GM06990 (cell line): Measurements from ENCODE around the gene CDS1.

Experiments
- DNase-seq: peaks from one replicate; pipeline ENCODE4 v3.0.0-alpha.2; 2011; ENCODE audit not compliant: insufficient read length; ENCODE audit errors: extremely low read depth
- H3K27me3 ChIP-seq: replicated peaks from 2 replicates; pipeline ENCODE4 v1.6.0; 2011; ENCODE audit warnings: low read length; ENCODE audit not compliant: control insufficient read depth, insufficient read depth
- H3K36me3 ChIP-seq: 2 replicates; pipeline ENCODE4 v1.5.1; 2011; ENCODE audit warnings: low read length; ENCODE audit not compliant: control insufficient read depth, insufficient read depth
- H3K4me3 ChIP-seq: replicated peaks from 2 replicates; pipeline ENCODE4 v1.5.1; 2011; ENCODE audit warnings: low read depth, mild to moderate bottlenecking, control low read depth, low read length
- TF ChIP-seq, protein P1 (sequence below): IDR thresholded peaks from 2 replicates; pipeline ENCODE4 v1.5.1; 2011; ENCODE audit warnings: low read length, control low read depth, mild to moderate bottlenecking, inconsistent platforms; ENCODE audit not compliant: insufficient read depth, poor library complexity, severe bottlenecking

Gene CDS1

DNA sequence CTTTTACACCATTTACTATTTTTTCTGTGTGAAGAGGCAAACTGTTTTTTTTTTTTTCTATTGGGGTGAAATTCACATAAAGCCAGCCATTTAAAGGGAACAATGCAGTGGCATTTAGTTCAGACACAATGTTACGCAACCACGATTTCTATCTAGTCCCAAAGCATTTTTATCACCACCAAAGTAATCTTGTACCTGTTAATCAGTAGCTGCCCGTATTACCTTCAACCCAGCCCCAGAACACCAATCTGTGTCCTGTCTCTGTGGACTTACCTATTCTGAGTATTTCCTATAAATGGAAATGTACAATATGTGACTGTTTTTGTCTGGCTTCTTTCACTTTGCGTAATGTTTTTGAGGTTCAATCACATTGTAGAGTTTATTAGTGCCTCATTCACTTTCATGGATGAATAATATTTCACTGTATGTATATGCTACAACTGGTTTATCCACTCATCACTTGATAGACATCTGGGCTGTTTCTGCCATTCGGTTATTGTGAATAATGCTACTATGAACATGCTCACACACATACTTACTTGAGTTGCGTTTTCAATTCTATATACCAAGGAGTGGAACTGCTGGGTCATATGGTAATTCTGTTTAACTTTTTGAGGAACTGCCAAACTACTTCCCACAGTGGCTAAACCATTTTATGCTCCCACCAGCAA is 116.2 kb downstream of the CDS1 start:
- H3K36me3 ChIP-seq, result no peaks in the 10 kb centered on the region
- TF ChIP-seq, protein P1, sequence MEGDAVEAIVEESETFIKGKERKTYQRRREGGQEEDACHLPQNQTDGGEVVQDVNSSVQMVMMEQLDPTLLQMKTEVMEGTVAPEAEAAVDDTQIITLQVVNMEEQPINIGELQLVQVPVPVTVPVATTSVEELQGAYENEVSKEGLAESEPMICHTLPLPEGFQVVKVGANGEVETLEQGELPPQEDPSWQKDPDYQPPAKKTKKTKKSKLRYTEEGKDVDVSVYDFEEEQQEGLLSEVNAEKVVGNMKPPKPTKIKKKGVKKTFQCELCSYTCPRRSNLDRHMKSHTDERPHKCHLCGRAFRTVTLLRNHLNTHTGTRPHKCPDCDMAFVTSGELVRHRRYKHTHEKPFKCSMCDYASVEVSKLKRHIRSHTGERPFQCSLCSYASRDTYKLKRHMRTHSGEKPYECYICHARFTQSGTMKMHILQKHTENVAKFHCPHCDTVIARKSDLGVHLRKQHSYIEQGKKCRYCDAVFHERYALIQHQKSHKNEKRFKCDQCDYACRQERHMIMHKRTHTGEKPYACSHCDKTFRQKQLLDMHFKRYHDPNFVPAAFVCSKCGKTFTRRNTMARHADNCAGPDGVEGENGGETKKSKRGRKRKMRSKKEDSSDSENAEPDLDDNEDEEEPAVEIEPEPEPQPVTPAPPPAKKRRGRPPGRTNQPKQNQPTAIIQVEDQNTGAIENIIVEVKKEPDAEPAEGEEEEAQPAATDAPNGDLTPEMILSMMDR, result no peak
- no peaks in the 10 kb centered on the region for H3K27me3 ChIP-seq
- no peak overlapping the region for H3K4me3 ChIP-seq
- no peak for DNase-seq
